ENCODE data around the gene CD83.

Gene CD83

DNA sequence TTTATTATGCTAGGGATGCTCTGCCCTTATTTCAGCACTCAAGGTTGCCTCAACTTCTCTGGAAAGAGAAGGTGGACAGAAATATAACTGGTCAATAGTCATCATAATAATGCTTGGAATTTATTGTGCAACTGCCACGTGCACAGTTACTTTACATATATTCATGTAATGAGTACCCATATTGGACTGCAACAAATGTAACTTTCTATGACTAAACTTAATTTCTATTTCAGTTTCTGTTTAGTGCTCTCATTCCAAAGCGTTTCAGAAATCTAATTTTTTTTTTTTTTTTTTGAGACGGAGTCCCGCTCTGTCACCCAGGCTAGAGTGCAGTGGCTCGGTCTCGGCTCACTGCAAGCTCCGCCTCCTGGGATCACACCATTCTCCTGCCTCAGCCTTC, 28.3 kb upstream of the CD83 start:
- no peak overlapping the region for H3K4me3 ChIP-seq (ENCODE audit: low read depth, low read length)
- DNase-seq (ENCODE audit: low read depth), result no peak

DNA sequence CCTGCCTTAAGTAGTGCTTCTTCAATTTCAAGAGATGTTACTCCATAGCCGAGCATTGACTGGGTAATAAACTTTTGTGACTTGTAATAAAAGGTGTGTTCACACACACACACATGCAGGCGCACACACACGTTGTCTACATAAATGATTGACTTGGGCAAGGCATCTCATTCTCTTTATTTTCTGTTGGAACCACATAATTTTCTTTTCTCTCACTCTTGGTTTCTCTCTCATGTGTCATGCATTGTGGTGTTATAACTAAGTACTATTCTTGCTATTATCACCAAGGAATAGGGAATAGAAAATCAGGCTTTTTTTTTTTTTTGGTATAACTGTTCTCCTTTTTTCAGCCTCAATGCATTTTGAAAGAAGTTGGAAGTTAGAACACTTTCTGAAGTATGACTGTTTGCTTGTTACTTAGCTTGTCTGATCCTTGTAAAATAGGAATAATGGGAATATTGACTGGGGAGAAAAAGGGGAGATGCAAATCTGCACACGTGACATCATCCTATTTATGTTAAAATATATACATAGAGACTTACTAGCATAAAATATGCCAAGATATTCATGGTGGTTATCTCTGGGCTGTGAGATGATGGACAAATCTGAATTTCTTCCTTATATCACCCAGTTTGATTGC, 26.1 kb upstream of the CD83 start:
- no peak for DNase-seq (ENCODE audit: low read depth)
- no peak overlapping the region for H3K4me3 ChIP-seq (ENCODE audit: low read depth, low read length)

- H3K4me3 ChIP-seq (ENCODE audit: low read depth, low read length), result no peak overlapping the region
- DNase-seq (ENCODE audit: low read depth), result no peak
Observed at GRCh38 chr6:14092316-14092715, 25.3 kb upstream of the CD83 start.

DNA sequence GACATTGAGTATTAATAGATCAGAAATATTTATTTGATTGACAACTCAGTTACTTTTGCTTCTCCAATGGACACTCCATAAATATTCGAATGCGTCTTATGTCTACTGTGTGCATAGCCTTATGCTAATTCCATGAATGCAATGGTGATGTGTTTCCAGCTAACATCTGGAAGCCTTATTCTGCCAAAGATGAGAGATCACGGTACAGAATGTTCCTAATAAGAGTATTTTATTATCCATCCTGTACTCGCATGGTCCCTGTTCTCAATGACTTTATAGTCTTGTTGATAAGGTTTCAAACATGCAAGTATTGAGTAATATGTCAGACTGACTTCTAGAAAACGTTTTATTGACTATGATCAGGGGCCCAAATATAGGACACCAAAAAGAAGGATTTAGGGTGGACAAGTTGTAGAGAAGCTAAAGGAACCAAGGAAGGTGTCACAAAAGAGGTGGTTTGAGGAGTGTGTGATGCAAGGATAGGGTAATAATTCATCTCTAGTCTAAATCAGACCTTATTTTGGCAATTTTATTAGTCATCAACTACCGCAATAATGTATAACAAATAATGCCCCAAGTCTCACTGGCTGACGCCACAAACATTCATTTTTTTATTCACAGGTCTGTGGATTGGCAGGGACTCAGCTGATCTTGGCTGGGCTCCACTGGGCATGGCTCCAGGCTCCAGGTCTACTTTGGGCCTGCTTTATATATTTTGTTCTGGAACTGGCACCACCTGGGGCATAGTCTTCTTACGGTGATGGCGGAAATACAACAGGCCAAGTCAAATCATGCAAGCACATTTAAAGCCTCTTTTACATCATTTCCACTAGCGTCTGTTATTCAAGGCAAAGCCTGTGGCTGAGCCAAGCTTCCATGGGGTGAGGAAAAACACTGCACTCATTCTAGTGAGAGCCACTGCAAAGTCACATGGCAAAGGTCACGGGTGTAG, 24.5 kb upstream of the CD83 start:
- H3K4me3 ChIP-seq (ENCODE audit: low read depth, low read length), result no peak overlapping the region
- DNase-seq (ENCODE audit: low read depth), result peak; percentile 64

- DNase-seq (ENCODE audit: low read depth), result no peak
- no peak overlapping the region for H3K4me3 ChIP-seq (ENCODE audit: low read depth, low read length)
Observed at GRCh38 chr6:14094721-14095120, 22.9 kb upstream of the CD83 start.

GRCh38 chr6:14095437-14095836, 22.1 kb upstream of the CD83 start:
- no peak for DNase-seq (ENCODE audit: low read depth)
- no peak overlapping the region for H3K4me3 ChIP-seq (ENCODE audit: low read depth, low read length)

DNA sequence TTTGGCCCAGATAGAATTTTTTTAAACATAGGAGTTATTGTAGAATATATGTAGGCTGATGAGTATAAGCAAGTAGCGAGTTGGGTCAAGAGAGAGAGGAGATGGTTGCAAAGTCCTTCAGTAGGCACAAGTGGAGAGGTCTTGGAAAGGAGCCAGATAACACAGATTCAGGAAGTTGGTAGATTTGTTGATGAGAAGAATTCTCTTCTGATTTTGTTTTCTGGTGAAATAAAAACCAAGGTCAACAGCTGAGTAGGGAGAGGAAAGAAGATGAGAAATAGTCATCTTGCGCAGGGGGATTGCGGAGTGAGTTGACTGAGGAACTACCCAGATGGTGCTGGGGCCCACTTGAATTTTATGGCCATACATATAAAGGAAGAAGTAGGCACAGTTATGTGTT, 17.4 kb upstream of the CD83 start:
- H3K4me3 ChIP-seq (ENCODE audit: low read depth, low read length), result no peak overlapping the region
- DNase-seq (ENCODE audit: low read depth), result no peak

DNA sequence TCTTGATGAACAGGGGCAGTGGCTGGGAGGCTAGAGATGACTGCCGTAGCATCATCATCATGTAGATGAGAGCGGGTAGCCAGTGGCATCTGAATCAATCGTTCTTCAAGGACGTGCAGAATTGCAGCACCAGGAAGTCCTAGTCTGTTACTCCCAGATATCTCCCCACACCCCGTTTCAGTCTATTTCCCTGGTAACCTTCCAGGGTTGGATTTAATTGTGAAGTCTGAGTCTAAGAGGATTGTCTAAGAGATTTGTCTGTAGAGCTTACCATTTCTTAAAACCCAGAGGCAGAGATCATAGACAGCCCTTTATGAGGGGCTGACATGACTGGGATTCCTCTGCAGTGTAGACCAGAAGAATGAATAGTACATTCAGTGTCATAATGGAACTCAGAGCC, 16.6 kb upstream of the CD83 start:
- H3K4me3 ChIP-seq (ENCODE audit: low read depth, low read length), result no peak overlapping the region
- DNase-seq (ENCODE audit: low read depth), result no peak

DNA sequence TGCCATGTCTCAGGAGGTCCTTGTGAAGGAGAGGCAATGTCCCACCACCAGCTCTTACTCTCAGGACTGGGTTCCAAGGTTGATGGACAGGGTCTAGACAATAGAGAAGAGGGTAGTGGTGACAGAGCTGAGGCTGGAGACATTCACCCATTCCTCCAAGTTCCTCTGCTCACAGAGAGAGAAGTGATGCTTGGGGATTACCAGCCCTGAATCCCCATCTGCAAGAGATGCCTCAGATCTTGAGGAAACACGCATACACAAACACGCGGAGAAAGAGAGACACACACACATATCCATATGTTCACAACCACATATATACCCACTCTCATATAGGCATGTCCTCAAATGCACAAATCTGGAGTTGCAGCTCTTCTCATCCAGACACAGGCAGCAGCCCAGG, 15.2 kb upstream of the CD83 start:
- H3K4me3 ChIP-seq (ENCODE audit: low read depth, low read length), result no peak overlapping the region

DNA sequence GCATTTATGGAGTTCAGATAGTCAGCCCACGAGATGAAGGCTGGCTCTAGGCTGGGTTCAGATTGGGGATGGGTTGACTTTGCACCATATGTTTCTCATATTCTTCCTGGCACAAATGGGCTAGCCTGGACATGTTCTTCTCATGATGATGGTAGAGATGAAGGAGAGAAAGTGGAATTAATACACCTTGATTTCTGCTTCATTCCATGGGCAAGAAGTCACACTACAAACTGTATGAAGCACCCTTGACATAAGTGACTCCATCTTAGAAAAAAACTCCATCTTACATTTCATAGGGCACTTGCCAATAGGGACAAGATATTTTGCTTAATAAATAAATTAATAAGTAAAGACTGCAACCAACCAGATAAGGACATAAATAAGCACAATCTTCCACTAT, 12.0 kb upstream of the CD83 start:
- no peak overlapping the region for H3K4me3 ChIP-seq (ENCODE audit: low read depth, low read length)
- no peak for DNase-seq (ENCODE audit: low read depth)

More for the DNA sequence above, 15.2 kb upstream of the CD83 start:
- DNase-seq (ENCODE audit: low read depth), result no peak

DNA sequence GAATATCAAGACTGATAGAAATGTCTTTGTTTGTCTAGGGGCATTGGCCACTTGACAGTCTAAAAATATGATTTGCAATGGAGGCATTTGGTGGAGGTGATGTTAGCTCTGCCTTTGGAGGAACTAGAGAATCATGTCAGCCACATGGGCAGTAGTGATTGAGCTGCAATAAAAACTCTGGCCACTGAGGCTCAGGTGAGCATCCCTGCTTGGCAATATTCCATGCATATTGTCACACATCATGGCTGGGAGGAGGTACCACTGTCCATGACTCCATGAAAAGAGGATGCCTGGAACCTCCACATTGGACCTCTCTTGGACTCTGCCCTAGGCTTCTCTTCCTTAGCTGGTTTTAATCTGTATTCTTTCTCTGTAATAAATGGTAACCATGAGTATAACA, 10.6 kb upstream of the CD83 start:
- H3K4me3 ChIP-seq (ENCODE audit: low read depth, low read length), result no peak overlapping the region
- DNase-seq (ENCODE audit: low read depth), result no peak

- no peak for DNase-seq (ENCODE audit: low read depth)
- no peak overlapping the region for H3K4me3 ChIP-seq (ENCODE audit: low read depth, low read length)
Observed at GRCh38 chr6:14107711-14108494, 9.7 kb upstream of the CD83 start.

- DNase-seq (ENCODE audit: low read depth), result no peak
- H3K4me3 ChIP-seq (ENCODE audit: low read depth, low read length), result no peak overlapping the region
Observed at GRCh38 chr6:14108571-14109410, 8.8 kb upstream of the CD83 start.

GRCh38 chr6:14109411-14109826, 8.2 kb upstream of the CD83 start:
- no peak overlapping the region for H3K4me3 ChIP-seq (ENCODE audit: low read depth, low read length)
- no peak for DNase-seq (ENCODE audit: low read depth)

DNA sequence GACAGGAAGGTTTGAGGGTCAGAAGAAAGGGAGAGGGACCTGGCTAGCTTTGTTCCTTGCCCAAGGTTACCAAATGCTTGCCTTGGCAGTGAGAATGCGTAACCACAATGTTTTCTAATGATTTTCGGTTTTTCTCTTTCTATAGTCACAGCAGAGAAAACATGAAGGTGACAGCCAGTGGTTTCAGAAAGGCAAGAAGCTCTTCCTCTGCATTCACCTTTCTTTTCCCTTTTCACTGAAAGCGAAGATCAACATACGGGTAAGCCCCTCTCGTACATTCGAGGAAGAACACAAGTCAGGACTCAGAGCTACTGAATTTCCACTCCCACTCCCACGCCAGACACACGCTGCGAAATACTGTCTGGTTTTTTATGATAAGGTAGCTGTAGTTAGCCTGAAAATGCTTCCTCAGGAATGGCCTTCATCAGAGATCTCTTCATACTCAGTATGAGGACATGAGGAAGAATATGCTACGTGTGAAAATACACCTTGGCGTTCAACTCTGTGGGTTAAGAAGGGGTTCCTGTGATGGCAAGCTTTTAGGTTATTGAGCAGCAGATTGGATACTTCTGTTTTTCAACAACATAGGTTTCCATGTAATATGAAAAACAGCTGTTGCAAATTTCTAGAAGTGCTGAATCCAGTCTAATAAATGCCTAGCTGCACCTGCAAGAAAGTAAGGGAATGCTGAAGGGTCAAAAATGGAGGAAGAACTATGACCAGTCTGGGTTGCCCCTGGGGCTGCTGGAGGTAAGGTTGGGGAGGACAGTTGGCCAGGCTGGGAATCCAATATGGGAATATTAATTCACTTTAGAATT, 7.4 kb upstream of the CD83 start:
- DNase-seq (ENCODE audit: low read depth), result no peak
- H3K4me3 ChIP-seq (ENCODE audit: low read depth, low read length), result no peak overlapping the region

DNA sequence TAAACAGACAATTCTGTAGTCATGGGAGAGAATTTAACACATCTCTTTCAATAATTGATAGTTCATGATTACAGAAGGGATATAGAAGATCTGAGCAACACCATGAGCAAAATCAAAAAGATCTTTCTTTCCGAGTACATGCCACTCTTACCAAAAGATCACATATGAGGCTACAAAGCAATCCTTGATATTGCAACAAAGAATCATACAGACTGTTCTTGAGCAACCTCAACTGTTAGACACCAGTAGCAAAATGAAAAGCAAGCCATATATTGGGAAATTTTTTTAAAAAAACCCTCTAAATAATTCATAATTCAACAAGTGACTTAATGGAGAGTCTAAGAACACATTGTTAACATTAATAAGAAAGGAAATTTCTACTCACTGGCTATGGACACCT, 3.6 kb upstream of the CD83 start:
- no peak overlapping the region for H3K4me3 ChIP-seq (ENCODE audit: low read depth, low read length)
- no peak for DNase-seq (ENCODE audit: low read depth)

DNA sequence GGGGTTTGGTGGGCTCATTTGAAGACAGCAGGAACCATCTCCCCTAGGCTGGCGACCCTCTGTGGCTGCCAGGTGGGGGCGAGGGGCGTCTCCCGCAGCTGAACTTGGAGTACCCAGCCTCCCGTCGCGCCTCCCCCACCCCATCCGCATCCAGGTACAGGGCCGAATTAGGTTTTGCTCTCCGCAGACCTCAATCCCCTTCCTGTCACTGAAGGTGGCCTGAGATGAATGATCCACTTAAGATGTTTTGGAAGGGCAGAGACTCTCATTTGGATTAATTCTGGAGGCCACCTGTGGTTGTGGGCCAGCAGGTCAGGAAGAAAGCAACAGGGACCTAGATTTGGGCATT, 493 bp downstream of the CD83 start:
- no peak for DNase-seq (ENCODE audit: low read depth)
- peak overlapping the region; percentile 67 for H3K4me3 ChIP-seq (ENCODE audit: low read depth, low read length)

- no peak for DNase-seq (ENCODE audit: low read depth)
- H3K4me3 ChIP-seq (ENCODE audit: low read depth, low read length), result no peak overlapping the region
Observed at GRCh38 chr6:14118446-14118845, 874 bp downstream of the CD83 start.

DNA sequence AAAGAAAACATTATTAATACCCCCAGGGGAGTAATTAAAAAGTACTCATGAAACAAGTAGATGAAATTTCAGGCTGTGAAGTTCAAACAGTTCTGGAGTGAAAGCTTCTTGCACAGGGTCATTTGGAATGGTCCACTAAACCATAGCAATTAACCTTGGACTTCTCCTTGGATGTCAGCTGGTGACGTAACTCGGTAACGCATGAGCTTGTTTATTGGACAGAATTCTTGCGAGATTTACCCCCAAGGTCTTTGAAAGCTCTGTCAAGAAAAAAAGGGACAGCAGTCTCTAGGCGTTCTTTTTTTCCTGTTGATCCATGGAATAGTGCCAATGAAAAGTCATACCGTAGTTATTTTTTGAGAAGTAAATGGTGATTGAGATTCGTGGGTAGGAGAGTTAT, 2.2 kb downstream of the CD83 start:
- H3K4me3 ChIP-seq (ENCODE audit: low read depth, low read length), result no peak overlapping the region
- DNase-seq (ENCODE audit: low read depth), result no peak
